Urothelium cell line (cell line): Measurements from ENCODE around the gene PITPNC1.

Experiments used
- DNase-seq: peaks from one replicate; pipeline ENCODE4 v3.0.0; 2011; ENCODE audit warnings: low spot score, mixed read lengths
- FAIRE-seq: peaks from 2 replicates; lab custom pipeline; 2011; peaks lifted over from hg19 to GRCh38; lab: Jason Lieb, UNC

The PITPNC1 gene

DNA sequence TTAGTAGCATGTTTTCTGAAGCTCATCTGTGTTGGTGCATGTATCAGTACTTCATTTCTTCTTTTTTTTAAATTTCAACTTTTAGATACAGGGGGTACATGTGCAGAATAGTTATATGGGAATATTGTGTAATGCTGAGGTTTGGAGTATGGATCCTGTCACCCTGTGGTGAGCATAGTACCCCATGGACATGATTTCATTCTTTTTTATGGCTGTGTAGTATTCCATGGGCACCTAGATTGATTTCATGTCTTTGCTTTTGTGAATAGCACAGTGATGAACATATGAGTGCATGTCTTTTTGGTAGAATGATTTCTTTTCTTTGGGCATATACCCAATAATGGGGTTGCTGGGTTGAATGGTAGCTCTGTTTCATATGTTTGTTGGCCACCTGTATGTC lies 285.6 kb downstream of the PITPNC1 start:
- FAIRE-seq (no peak), DNase-seq (no peak)

DNA sequence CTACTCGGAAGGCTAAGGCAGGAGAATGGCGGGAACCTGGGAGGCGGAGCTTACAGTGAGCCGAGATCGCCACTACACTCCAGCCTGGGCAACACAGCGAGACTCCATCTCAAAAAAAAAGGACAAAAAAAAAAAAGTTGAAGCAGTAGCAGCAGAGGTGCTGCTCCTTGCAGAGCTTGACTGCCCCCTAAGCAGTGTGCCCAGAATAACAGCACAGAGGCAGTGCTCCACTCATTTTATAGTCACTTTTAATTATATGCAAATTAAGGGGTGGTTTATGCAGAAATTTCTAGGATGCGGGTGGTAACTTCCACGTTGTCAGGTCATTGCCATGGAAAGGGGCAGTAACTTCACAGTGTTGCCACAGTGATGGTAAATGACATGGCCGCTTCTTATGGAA lies 286.4 kb downstream of the PITPNC1 start:
- no peak for FAIRE-seq
- no peak for DNase-seq

DNA sequence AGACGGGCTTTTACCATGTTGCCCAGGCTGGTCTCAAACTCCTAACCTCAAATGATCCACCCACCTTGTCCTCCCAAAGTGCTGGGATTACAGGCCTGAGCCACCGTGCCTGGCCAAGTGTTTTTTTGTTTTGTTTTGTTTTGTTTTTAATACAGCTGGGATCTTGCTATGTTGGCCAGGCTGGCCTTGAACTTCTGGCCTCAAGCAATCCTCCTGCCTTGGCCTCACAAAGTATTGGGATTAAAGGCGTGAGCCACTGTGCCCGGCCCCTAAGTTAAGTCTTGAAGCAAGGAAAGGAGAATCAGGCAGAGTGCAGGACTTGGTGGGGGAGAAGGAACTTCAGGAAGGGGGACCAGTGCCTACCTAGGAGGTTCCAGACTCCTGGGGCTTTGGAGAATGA lies 288.9 kb downstream of the PITPNC1 start:
- FAIRE-seq (no peak), DNase-seq (no peak)

DNA sequence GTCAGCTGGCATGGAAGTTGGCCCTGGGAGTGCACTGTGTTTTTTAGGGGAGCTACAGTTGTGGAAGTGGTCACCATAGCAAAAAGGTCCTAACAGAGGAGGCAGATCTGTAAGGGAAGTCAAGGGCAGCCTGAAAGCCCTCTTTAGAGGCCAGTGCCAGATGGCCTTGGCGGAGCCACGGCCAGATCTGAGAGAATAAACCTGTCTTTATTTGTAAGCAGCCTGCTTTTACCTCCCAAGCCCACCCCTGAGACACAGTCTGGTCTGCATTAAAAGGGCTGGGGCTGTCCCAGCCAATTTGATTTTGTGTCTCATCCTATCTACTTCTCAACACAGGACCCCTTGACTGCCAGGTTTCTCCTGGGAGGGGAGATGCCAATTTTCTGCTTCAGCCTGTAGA lies 289.6 kb downstream of the PITPNC1 start:
- no peak for FAIRE-seq
- no peak for DNase-seq

DNA sequence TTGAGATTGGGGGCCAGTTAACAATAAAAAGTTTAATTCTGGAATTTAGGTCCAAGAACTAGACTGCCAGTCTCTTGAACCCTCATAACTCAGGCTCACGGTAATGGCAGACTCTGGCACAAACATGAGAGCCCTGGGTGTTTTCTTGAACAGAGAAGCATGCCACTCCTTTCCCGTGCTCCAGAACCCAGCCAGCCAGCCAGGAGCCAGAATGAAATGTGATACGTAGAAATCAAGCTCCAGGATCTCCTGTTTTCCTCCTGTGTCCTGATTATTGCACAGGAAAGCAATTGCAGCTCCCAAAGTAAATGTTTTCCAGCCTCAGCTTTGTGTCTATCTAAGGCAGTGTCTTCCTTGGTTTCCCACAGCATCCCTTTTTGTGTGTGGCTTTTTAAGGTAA lies 294.4 kb downstream of the PITPNC1 start:
- DNase-seq (no peak), FAIRE-seq (no peak)

DNA sequence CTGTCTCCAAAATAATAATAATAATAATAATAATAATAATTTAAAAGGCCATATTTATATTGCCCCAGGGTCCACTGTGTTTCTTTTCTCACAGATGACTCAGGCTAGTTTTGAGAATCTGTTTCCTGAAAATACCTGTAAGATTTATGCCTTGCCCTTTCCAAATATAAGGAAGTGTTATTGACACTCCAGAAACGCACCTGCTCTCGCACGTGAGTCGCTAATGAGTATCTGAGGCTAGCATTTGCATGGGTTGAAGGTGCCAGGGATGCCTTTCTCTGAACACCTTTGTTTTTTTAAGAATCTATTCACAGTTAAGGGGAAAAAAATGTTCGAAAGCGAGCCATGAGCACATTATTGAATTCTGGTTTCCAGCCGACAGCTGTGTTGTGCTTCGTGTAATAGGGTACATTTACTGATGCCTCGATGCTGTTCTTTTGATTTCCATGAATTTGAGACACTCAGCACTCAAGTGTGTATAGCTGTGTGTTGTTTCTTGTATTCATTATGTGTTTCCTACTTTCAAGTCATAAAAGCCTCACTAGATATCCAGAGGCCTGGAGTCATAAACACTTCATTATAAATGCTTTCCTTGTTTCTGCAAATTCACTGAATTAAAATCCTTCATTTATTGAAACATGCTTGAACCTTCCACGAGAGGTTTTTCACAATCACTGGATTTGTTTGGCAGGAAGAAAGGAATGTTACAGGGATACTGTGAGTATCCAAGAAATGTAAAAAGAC lies 295.7 kb downstream of the PITPNC1 start:
- FAIRE-seq (no peak), DNase-seq (no peak)

DNA sequence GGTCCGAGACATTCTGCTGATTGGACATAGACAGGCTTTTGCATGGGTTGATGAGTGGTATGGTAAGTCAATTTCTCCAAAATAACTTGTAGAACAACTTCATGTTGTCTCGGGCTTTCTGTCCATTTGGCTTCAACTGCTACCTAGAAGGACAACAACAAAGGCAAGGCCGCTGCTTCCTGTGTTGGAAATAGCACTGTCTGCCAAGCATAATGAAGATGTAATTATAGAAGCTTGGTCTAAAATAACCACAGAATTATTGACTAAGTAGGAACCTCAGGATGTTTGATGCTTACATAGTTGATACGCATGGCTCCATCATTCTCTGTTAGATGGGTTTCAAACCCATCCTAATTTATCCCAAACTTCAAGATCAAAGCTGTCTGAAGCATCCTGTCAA lies 298.4 kb downstream of the PITPNC1 start:
- FAIRE-seq (no peak), DNase-seq (no peak)

DNA sequence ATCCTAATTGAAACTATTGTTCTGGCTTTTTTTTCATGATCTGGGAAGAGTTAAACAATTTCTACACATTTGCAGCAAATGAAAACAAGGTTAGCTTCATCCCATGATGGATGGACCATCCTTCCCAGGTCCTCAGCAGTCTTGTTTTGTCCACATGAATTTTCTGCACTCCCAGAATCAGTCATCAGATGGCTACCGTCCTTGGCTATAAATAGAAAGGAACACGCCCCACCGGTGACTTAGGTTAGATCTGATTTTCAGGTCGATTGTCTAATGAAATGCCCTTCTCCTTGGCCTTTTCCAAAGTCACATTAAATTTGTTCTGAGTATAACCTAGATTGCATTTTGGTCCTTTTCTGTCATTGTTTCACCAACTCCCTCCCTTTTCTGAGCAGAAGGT lies 299.2 kb downstream of the PITPNC1 start:
- DNase-seq (no peak), FAIRE-seq (no peak)

DNA sequence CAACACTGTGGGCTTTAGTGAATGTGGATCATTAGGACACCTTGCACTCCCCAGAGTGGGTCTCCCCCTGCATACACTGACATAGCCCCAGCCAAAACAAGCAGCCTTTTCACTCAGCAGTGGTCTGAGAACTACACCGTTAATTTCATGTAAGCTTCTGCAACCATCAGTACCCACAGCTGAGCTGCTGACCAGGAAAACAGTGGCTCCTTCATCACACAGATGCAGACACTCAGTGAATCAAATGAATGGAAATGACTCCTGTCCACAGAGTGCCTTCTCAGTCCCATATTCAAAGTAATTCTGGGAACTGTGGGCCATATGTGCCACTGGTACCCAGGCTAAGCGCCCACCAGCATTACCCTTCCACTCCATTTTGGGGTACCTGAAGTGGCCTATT lies 301.3 kb downstream of the PITPNC1 start:
- FAIRE-seq, result no peak

DNA sequence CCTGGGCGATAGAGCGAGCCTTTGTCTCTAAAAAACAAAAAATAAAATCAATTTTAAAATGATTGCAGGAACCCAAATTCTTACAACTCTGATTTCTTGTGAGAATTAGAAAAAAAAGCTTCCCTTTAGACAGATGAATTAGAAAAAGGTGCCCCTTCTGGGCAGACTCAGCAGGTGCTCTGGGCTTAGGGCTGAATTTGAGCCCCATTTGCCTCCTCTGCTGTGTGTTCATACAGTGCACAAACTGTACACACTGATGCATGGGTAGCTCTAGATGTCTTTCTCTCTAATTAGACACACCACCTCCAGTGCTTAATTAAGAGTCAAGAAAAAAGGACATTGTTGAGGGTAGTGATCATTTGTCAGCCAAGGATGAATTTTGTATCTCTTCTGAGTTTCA lies 302.1 kb downstream of the PITPNC1 start:
- DNase-seq, result no peak
- no peak for FAIRE-seq

More for the DNA sequence above, 301.3 kb downstream of the PITPNC1 start:
- DNase-seq, result no peak

DNA sequence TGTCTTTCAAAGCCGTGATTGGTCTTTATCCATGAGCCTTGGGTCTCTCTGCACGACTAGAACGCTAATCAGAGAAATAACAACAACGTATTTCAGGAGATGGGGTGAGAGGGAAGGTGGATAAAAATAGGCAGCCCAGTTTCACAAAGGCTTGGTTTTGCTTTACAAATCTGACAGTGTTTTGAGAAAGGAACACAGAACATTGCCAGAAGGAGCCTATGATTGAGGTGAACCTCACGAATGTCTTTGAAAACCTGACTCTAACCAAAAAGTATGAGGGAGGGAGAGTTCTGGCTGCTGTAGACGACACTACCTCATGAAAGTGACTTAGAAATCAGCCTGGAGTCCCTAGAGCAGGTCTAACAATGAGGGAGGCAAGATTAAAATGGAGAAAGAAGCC lies 302.6 kb downstream of the PITPNC1 start:
- FAIRE-seq (no peak), DNase-seq (no peak)

DNA sequence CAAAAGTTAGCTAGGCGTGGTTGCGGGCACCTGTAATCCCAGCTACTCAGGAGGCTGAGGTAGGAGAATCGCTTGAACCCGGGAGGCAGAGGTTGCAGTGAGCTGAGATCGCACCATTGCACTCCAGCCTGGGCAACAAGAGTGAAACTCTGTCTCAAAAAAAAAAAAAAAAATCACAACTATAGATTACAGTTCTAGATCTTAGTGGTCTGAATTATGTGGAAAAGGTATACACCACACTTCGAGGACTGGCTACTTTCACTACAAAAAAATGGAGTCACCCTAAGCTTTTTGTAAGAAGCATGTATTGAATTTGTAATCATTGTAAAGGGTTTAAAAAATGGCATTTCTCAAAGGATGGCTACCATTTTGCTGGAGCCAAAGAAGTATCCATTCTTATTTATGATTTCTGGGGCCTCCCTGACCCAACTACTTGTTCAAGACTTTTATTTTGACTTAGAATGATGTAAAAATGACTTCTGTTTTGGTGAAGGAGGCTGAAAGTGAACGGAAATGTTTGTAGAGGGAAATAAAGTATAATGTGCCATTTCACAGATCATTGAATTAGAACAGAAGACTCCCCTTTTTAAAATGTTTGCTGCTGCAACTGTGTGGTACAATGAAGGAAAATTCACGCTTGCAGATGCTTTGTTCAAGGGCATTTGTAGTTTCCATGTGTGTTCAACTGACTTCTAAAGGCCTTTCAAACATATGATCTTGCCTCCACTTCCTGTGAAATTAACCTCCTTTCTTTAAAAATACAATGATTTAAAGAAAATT lies 303.6 kb downstream of the PITPNC1 start:
- FAIRE-seq (no peak), DNase-seq (no peak)

DNA sequence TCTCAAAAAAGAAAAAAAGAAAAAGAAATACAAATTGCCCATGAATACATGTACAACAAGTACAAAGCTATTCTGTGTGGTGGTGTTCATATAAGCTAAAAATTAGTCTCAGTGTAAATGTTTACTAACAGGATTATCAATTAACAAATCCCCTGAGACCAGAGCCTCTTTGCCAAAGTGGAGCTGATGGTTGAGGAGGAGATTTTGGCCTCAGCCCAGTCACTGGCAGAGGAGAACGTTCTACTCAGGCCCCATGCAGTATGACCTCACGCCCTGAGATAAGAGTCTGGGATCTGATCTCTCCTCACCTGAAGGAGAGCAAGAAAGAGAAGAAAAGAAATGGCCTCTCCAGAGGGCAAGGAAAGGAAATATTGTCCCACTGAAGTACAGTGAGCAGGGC lies 305.1 kb downstream of the PITPNC1 start:
- FAIRE-seq (no peak), DNase-seq (no peak)

DNA sequence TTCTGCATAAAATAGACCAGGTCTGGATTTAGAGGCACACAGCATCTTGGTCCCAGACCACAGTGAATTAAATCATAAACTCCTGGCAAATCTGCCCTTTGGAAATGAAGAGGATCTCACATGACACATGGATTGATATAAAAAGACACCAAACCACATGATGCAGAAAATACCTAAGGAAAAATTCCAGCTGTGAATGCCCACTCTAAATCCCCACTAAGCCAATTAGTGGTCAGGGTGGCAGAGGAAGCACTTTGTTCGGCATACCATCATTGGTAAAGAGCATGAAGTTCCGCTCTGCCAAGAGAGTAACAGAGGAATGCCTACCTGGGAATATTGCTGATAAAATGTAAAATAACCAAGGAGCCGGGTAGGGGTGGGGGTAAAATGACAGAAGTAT lies 308.3 kb downstream of the PITPNC1 start:
- DNase-seq (no peak), FAIRE-seq (no peak)

DNA sequence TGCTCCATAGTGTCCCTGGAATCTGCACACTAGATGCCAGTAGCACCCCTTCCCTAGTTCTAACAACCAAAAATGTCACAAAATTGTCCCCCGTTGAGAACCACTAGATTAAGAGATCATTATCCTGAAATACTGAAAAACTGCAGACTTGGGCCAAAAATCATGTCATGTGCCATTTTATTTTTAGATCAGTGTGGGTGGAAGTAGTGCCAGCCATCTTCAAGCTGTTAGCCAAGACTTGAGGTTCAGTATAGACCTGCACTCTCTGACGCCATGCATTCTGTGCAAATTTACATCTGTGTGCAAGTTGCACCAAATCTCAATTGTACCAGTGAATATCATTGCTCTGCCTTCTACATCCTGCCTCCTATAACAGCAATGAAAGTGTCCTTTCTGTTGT lies 309.2 kb downstream of the PITPNC1 start:
- no peak for DNase-seq
- FAIRE-seq, result no peak

DNA sequence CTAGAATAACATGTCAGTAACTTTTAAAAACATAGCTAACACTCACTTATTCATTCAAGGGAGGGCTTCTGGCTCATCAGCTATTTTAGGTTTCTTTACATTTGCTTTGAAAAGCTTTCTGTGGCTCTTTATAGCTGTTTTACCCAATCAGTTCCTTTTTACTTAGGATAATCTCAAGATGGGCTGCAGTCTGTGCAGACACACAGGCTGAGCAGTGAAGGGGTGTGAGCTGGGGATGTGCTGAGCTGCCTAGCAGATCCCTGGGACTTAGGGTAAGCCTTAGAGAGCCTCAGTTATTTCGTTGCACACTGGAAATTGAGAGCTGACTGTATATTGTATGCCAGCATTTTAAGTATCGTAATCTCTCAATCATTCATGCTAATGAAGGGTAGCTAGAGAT lies 310.4 kb downstream of the PITPNC1 start:
- DNase-seq (no peak), FAIRE-seq (no peak)

DNA sequence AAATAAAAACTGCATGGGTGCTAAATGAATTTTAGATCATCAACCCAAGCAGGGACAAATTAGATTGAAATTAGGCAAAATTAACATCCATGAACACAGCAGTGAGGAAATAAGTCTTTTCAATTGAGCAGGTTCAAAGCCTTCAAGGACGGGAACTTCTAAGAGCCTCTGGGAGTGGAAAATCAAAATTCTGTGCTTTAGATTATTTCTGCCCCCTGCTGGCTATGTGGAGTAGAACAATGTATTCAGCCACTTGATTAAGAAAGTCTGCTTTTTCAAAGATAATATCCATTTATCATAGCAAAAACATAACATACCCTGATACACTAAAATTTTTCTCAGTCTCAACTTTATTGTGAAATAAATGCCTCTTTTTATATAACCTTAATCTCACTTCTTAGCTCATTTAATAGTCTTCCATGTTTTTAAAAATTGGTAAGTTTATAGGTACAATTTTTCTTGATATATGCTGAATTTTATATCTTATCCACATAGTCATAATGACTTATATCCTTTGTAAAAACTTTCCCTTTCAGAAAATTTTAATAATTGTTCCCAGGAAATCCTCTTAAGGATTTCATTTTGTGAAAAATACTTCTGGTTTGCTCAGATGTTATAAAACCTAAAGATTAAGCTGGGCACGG lies 312.6 kb downstream of the PITPNC1 start:
- no peak for FAIRE-seq
- peak; percentile 75 for DNase-seq

DNA sequence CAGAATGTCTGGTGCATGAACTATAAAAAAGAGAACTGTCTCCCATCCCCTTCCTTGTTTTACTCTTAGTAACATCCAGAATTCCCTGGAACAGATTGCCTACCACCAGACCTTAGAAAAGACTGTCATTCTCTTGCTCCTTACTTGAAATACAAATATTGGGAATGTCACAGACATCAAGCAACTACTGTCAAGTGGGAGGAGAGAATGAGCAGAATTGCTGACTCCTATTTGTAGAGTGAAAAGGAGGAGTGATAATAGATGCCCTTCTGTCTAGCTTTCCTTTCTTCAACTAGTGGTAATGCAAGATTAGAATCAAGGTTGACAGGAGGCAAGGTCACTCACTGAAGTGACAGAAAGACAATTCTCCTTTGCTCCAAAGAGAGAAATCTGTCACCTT lies 316.7 kb downstream of the PITPNC1 start:
- DNase-seq (no peak), FAIRE-seq (peak; percentile 85)

DNA sequence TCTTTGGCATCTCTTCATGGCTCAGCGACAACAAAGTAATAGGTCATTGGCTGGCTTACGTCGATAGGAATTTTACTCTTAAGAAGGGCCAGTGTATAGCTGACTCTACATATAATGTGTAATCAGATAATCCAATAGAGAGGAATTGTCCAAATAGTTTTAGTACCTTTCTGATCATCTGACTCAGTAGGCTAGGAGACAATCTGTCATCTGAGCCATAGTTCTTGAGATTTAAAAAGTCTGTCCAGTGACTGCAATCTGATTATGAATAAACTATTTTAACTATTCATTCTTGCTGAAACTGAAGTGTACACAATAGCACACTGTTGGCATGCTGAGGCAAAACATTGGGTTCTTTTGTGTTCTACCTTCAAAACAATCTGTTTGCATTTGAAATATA lies 319.3 kb downstream of the PITPNC1 start:
- FAIRE-seq (no peak), DNase-seq (no peak)

DNA sequence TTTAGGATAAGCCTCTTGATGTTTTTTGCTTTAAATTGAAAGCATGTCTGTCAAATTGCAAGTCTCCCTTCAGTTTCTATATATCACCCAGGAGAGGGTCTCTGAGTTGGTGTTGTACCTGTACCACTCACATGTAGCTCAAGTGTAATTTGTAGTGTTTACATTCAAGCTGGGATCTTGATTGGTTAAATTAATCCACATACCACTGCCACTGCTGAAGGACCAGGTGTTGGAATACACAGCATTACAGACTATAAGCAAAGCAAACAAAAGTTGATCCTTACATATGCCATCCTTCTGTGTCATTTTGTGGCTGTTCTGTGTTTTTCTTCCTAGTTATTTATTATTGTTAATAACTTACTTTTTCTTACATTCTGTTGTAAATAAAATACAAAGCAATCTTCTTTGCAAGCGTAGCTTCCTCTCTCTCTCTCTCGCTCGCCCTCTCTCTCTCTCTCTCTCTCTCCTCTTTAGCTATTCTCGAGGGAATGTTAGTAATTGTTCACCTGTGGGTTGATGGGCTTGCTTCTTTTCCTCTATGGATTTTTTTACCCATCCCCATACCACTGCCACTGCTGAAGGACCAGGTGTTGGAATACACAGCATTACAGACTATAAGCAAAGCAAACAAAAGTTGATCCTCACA lies 319.9 kb downstream of the PITPNC1 start:
- FAIRE-seq, result peak; percentile 50
- DNase-seq, result no peak

DNA sequence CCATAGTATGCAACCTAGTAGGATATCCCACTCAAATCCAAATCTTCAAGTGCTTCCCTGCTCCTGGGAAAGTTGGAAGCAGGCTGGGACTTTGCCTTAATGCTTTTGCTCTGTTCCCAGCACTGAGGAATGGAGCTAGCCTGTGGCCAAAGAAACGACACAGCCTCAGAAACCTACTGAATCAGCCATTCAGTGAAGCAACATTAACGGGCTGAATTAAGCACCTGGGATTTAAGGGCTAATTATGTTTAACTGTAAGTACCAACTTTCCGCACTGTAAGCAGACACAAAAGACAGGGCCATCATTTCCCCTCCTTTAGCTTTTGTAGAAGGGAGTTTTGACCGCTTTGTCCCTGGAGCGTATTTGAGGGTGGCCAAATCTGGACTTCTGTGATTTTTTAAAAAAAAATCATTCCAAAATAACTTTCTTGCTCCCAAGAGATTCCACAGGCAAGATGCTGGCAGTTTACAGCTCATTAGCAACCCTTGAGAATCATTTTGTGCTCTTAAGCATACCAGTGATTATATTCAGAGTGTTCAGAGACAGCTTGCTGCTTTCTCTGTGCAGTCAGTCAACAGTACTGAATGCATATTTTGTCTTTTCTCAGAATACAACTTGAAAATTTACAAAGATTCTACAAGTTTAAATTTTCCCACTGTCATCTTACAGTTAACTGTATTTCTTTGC lies 323.1 kb downstream of the PITPNC1 start:
- FAIRE-seq, result no peak

More for the DNA sequence above, 323.1 kb downstream of the PITPNC1 start:
- no peak for DNase-seq
